Ovary (tissue), 3 donors: ENCODE measurements around the gene LMO4.

Experiments used
- CTCF ChIP-seq, 3 donors: fragments of 450-650 bp in 2 of 3; fragments of 200-600 bp in 1 of 3; IDR thresholded peaks; one replicate each; pipeline versions ENCODE4 v1.5.1 to v1.8.0; 2016 to 2022; ENCODE audit warnings: antibody characterized with exemption in 3 of 3, mild to moderate bottlenecking in 1 of 3
- EP300 ChIP-seq: sonication (generic); formaldehyde crosslinking; IDR thresholded peaks from one replicate; pipeline ENCODE4 v1.6.1; 2017; ENCODE audit warnings: antibody characterized with exemption
- POLR2A ChIP-seq: fragments of 450-650 bp; IDR thresholded peaks from one replicate; pipeline ENCODE4 v1.6.1; 2017; ENCODE audit warnings: antibody characterized with exemption, mild to moderate bottlenecking, moderate library complexity
- donor health status: DM: no; HTN: no; CAD: no.

- TF ChIP-seq CTCF (IDR thresholded peaks at IDR 0.05): no peak
- no peak for TF ChIP-seq POLR2A
- TF ChIP-seq EP300: no peak
Observed at GRCh38 chr1:87330885-87331364, 2.2 kb downstream of the LMO4 start.
